Head of caudate nucleus (tissue), 42 donors: ENCODE measurements around the gene ASNS.

Experiments used
- DNase-seq, 42 donors: peaks; one replicate each; pipeline versions ENCODE4 v3.0.0 to v3.0.0-alpha.2; 2020 to 2021; ENCODE audit warnings: mixed read lengths in 7 of 42
- intact Hi-C: fragments of 100-400 bp; cut with DNase I; formaldehyde crosslinking; loops from one replicate; pipeline ENCODE4 v1.15.0; 2022

ASNS gene

DNA sequence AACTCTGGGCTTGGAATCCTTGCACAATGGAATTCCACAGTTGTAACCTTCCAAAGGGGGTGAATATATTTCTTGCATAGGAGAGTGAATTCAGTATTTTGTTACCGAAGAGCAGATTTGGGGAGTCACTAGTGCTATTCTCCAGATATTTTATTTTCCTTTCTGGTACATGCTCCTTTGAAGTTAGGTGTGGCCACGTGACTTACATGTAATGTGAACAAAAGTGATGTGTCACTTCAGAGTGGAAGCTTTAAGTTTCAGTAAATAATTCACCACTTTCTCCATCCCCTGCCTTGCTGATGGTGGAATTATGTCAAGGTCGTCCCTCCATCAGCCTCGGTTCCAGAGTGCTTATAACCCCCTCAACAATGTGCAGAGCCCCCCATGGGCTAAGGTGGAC lies 25.3 kb downstream of the ASNS start:
- intact Hi-C loops = loop anchor here (10.0 kb wide), 1 partner anchor 732 kb away; the partner anchor contains the start of gene SDHAF3
- DNase-seq = no peak

DNA sequence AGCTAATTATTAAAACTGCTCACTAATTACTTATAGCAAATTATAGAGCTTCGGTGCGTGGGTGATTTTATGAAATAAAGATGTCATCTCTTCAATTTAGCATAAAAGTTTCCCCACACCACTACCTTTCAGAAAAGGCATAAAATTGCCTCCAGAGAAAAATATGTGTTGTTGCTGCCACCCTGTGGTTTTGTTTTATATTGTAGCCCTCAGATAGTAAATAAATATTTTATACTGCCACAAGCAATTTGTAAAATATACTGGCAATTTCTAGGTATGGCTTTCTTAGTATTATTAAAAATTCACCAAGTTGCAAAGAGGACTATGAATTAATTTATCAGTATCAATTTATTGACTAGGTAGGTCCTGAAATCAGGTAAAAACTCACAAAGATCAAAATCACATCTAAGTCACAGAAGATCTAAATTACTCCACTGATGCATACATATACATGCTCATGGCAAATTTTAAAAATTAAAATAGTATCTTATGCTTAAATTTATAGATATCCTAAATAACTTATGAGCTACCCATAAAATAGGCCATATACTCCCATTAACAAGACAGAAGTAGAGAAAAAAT lies 26.5 kb downstream of the ASNS start:
- DNase-seq = peak in 6 of 42 donors; percentile 8 to 64 (median 16)
- intact Hi-C loops = loop anchor here (10.0 kb wide), 1 partner anchor 731 kb away; the partner anchor contains the start of gene SDHAF3

DNA sequence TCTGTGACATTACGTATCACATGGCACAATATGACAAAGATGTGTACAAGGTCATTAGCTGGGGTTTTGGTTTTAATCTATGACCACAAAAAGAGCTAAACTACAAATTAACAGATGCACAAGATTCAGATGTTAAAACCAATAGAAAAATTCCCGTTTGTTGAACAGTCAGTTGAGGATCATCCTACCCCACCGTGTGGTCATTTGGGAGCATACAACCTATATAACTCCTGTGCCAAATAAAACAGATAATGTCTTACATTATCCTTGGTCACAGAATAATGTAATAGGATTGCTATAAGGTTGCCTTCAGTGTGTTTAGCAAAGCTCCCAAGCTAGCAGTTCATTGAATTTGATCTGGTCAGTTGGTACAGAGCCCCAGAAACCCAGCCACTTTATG lies 28.2 kb downstream of the ASNS start:
- intact Hi-C loops = loop anchor here (10.0 kb wide), 1 partner anchor 729 kb away; the partner anchor contains the start of gene SDHAF3
- no peak for DNase-seq

DNA sequence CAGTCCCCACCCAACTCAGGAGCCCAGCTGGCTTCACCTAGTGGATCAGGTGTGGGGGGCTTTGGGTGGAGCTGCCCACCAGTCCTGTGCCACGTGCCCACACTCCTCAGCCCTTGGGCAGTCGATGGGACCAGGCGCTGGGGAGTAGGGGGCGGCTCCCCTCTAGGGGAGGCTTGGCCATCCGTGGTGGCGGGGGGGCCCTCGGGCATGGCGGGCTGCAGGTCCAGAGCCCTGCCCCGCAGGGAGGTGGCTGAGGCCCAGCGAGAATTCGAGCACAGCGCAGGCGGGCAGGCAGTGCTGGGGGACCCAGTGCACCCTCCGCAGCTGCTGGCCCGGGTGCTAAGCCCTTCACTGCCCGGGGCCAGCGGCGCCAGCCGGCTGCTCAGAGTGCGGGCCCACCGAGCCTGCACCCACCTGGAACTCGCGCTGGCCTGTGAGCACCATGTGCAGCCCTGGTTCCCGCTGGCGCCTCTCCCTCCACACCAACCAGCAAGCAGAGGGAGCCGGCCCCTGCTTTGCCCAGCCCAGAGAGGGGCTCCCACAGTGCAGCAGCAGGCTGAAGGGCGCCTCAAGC lies 29.3 kb downstream of the ASNS start:
- DNase-seq = no peak
- intact Hi-C loops = loop anchor here (10.0 kb wide), 1 partner anchor 728 kb away; the partner anchor contains the start of gene SDHAF3

DNA sequence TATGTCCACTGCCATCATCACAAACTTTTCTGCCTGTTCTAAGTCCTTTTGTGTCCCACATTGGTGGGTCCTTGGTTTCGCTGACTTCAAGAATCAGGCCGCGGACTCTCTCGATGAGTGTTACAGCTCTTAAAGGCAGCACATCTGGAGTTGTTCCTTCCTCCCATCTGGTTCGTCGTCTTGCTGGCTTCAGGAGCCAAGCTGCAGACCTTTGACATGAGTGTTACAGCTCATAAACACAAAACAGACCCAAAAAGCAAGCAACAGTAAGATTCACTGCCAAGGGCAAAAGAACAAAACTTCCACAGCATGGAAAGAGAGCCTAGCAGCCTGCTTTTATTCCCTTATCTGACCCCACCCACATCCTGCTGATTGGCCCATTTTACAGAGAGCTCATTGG lies 30.2 kb downstream of the ASNS start:
- intact Hi-C loops = loop anchor here (10.0 kb wide), 1 partner anchor 727 kb away; the partner anchor contains the start of gene SDHAF3
- DNase-seq = no peak

DNA sequence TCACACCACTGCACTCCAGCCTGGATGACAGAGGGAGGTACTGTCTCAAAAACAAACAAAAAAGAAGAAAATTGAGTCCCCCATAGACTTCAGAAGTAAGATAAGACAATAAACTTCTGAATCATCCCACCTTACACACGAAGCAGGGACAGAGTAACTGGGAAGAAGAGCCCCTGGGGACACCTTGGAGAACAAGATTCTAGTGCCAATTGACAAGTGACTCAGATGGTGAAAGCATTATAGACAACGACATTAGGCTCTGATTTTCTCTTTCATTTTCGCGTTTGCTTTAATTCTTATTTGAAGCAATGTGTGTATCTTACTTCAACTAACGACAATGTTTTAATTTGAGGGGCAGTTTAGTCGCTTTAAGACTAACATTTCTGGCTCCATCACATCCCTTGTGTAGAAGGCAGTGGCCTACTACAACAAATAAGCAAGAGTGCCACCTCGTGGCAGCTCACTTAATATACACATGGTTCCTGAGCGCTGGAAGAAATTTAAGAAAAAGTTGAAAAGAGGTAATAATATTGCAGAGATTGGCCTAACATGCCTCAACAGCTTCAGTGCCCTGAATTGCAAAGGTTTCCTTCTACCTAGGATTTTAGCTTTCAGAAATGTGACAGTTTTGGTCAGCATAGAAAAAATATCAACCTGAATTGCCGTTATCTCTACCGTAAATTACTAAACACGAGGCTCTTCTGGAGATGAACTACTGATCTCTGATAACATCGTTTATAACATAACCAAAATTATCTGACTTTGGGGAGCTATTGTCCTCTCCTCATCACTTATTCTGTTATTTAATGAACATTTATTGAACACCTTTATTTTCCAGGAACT lies 36.7 kb downstream of the ASNS start:
- peak; percentile 36 to 90 (median 76) for DNase-seq
- intact Hi-C loops = loop anchor here (10.0 kb wide), 1 partner anchor 691 kb away; no protein-coding TSS in a partner anchor

DNA sequence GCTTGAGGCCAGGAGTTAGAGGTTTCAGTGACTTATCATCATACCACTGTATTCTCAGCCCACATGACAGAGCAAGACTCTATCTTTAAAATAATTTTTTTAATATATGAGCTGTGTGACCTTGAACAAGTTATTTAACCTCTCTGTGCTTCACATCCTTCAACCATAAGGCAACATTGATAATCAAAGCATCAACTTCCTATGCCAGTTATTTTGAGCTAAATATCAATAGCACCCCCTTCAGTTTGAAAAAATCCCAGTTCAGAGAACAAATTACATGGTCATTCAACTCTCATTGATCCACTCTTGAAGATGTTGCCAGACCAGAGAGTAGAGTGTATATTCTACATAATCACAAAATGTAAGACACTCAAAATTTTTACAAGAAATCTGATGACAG lies 53.0 kb downstream of the ASNS start:
- no peak for DNase-seq
- intact Hi-C loops = no loop called here

DNA sequence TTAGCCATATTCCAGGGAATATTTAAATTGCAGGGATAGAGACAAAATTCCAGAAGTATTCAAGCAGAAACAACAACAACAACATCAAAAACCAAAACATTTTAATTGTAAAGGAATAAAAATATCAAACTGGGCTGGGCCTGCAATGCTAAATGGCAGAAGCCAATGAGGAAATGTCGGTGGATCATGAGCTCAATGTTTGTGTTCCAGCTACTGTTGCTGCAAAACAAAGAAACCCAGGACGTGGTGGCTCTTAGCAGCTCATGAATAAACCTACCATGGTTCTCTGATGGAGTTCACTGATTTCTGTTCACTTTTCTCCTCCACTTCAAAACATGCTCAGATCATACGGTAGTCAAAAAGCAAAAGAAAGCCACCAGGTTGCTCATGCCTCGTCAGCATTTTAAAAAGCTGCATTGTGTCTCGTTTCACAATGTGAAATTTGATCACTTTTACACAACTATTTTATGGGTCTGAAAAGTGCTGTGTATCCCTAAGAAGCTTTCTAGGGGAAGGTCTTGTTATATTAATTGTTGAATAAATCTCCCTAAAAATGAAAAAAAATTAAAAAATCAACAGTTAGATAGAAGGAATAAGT lies 54.0 kb downstream of the ASNS start:
- DNase-seq = no peak
- intact Hi-C loops = no loop called here
